ENCODE results near the gene DAP.

- TF ChIP-seq RXRA (CRISPR knock-in tag; IDR thresholded peaks at IDR 0.05) (no peak), SP2 (CRISPR knock-in tag; IDR thresholded peaks at IDR 0.05) (no peak), ZNF577 (CRISPR knock-in tag; IDR thresholded peaks at IDR 0.05; ENCODE audit: borderline replicate concordance, low read depth) (no peak), CTCF (CRISPR knock-in tag; IDR thresholded peaks at IDR 0.05) (no peak), TEAD3 (CRISPR knock-in tag; optimal IDR thresholded peaks at IDR 0.05; ENCODE audit: borderline replicate concordance) (no peak), YY1 (IDR thresholded peaks at IDR 0.05; ENCODE audit: insufficient read depth, insufficient replicate concordance, low read depth, low read length) (no peak)
These were observed 88.7 kb downstream of the DAP start for GRCh38 chr5:10672146-10673016.

Measured in HepG2 (cell line).